Mesendoderm (in vitro differentiated cells): Measurements from ENCODE around the gene CKAP2.
"Not testable (repeated sequence)": the region's sequence is repeated elsewhere in the genome, so short reads cannot be mapped to it uniquely, and the experiment has no call there.

Experiments used
- DNase-seq: peaks from one replicate; pipeline ENCODE4 v3.0.0; 2013
- H2AK5ac ChIP-seq: 2 replicates; pipeline ENCODE4 v1.6.1; 2013; ENCODE audit warnings: low read length, inconsistent platforms
- H2BK120ac ChIP-seq: 2 replicates; pipeline ENCODE4 v1.6.1; 2013; ENCODE audit warnings: low read depth, mild to moderate bottlenecking, low read length, moderate library complexity, mixed read lengths
- H2BK15ac ChIP-seq: replicated peaks from 2 replicates; pipeline ENCODE4 v1.6.1; 2013; ENCODE audit warnings: low read depth, mild to moderate bottlenecking, moderate library complexity
- H2BK5ac ChIP-seq: 2 replicates; pipeline ENCODE4 v1.6.1; 2013; ENCODE audit warnings: low read length, inconsistent platforms
- H3K18ac ChIP-seq: 2 replicates; pipeline ENCODE4 v1.6.1; 2013; ENCODE audit warnings: mild to moderate bottlenecking, low read length, mixed read lengths
- H3K23ac ChIP-seq: one replicate; pipeline ENCODE4 v1.6.1; 2013; ENCODE audit warnings: low read length
- H3K27ac ChIP-seq: 2 replicates; pipeline ENCODE4 v1.5.1; 2013; ENCODE audit warnings: low read depth, mild to moderate bottlenecking, inconsistent platforms, low read length, moderate library complexity
- H3K27me3 ChIP-seq: 2 replicates; pipeline ENCODE4 v1.6.1; 2013; ENCODE audit warnings: low read length, control low read depth, mild to moderate bottlenecking, inconsistent platforms; ENCODE audit not compliant: insufficient read depth, poor library complexity
- H3K36me3 ChIP-seq: 2 replicates; pipeline ENCODE4 v1.6.1; 2013; ENCODE audit warnings: low read length, inconsistent platforms; ENCODE audit not compliant: control insufficient read depth, insufficient read depth
- H3K4ac ChIP-seq: one replicate; pipeline ENCODE4 v1.6.1; 2013; ENCODE audit warnings: low read depth, mild to moderate bottlenecking, low read length, moderate library complexity
- H3K4me1 ChIP-seq: 2 replicates; pipeline ENCODE4 v1.6.1; 2013; ENCODE audit warnings: low read depth, low read length, inconsistent platforms; ENCODE audit not compliant: control insufficient read depth
- H3K4me2 ChIP-seq: 2 replicates; pipeline ENCODE4 v1.6.1; 2013; ENCODE audit warnings: low read length
- H3K4me3 ChIP-seq: 2 replicates; pipeline ENCODE4 v1.5.1; 2013; ENCODE audit warnings: mild to moderate bottlenecking, low read length
- H3K56ac ChIP-seq: one replicate; pipeline ENCODE4 v1.6.1; 2013; ENCODE audit warnings: low read length
- H3K79me1 ChIP-seq: 2 replicates; pipeline ENCODE4 v1.6.1; 2013; ENCODE audit warnings: low read length, inconsistent platforms
- H3K79me2 ChIP-seq: 2 replicates; pipeline ENCODE4 v1.6.1; 2013; ENCODE audit warnings: mild to moderate bottlenecking, low read length; ENCODE audit not compliant: control insufficient read depth, insufficient read depth
- H3K9ac ChIP-seq: 2 replicates; pipeline ENCODE4 v1.6.1; 2013; ENCODE audit warnings: low read length, inconsistent platforms
- H4K5ac ChIP-seq: one replicate; pipeline ENCODE4 v1.6.1; 2013; ENCODE audit warnings: low read length
- H4K8ac ChIP-seq: one replicate; pipeline ENCODE4 v1.6.1; 2013; ENCODE audit warnings: low read depth, mild to moderate bottlenecking, control low read depth, low read length, moderate library complexity
- WGBS: extraction: QIAGEN DNeasy Blood & Tissue Kit; methylation state at CpG from one replicate; pipeline ENCODE4 v1.1.7; 2013; ENCODE audit warnings: low lambda C conversion rate, missing lambda C conversion rate; ENCODE audit not compliant: insufficient coverage; ENCODE audit errors: extremely low coverage; 5-methylcytosine and 5-hydroxymethylcytosine counted together

CKAP2 gene

GRCh38 chr13:52454459-52454819, 839 bp upstream of the CKAP2 start:
- H3K27ac ChIP-seq = no peak overlapping the region
- H3K4me1 ChIP-seq = no peaks in the 10 kb centered on the region
- H3K79me1 ChIP-seq = no peaks in the 10 kb centered on the region
- H3K79me2 ChIP-seq = peaks cover 8% of the 10 kb centered on the region
- no peaks in the 10 kb centered on the region for H3K36me3 ChIP-seq
- H4K5ac ChIP-seq = no peak overlapping the region
- no peak overlapping the region for H3K18ac ChIP-seq
- WGBS = 100% methylated on average over 1 of the region's 8 CpGs
- H3K56ac ChIP-seq = no peak overlapping the region
- H4K8ac ChIP-seq = no peak overlapping the region
- H2BK15ac ChIP-seq = no peak overlapping the region
- H2BK5ac ChIP-seq = no peak overlapping the region
- H2AK5ac ChIP-seq = no peak overlapping the region
- DNase-seq = peak; percentile 3
- no peak overlapping the region for H2BK120ac ChIP-seq
- no peak overlapping the region for H3K4ac ChIP-seq
- peak overlapping the region; percentile 2 for H3K4me2 ChIP-seq
- H3K23ac ChIP-seq = no peak overlapping the region
- H3K9ac ChIP-seq = peak overlapping the region; percentile 65
- no peaks in the 10 kb centered on the region for H3K27me3 ChIP-seq
- H3K4me3 ChIP-seq = no peak overlapping the region

- Histone ChIP-seq H4K5ac (no peak overlapping the region), H3K4ac (no peak overlapping the region), H4K8ac (no peak overlapping the region), H2BK5ac (no peak overlapping the region), H3K4me2 (peak overlapping the region; percentile 63), H3K18ac (peak overlapping the region; percentile 85), H2AK5ac (no peak overlapping the region), H3K4me1 (no peaks in the 10 kb centered on the region), H3K27me3 (no peaks in the 10 kb centered on the region), H3K4me3 (peak overlapping the region; percentile 32), H3K23ac (no peak overlapping the region), H3K9ac (peak overlapping the region; percentile 66), H2BK120ac (no peak overlapping the region), H3K27ac (peak overlapping the region; percentile 83), H3K36me3 (no peaks in the 10 kb centered on the region), H2BK15ac (no peak overlapping the region), H3K79me2 (peaks cover 8% of the 10 kb centered on the region), H3K79me1 (no peaks in the 10 kb centered on the region), H3K56ac (peak overlapping the region; percentile 81)
- peak; percentile 89 for DNase-seq
- WGBS = no CpG with 5 or more reads among the region's 37 CpGs
Measured at GRCh38 chr13:52455677-52456041, 381 bp downstream of the CKAP2 start.

GRCh38 chr13:52459668-52460067, 4.4 kb downstream of the CKAP2 start:
- Histone ChIP-seq H3K23ac (no peak overlapping the region), H3K36me3 (peaks cover 3% of the 10 kb centered on the region), H3K27ac (no peak overlapping the region), H3K56ac (no peak overlapping the region), H2BK15ac (no peak overlapping the region), H3K79me1 (peaks cover 3% of the 10 kb centered on the region), H4K5ac (no peak overlapping the region), H2BK5ac (no peak overlapping the region), H3K4ac (no peak overlapping the region), H3K79me2 (peaks cover 8% of the 10 kb centered on the region), H3K27me3 (no peaks in the 10 kb centered on the region), H3K4me3 (no peak overlapping the region), H2AK5ac (no peak overlapping the region), H2BK120ac (no peak overlapping the region), H3K4me2 (no peak overlapping the region), H3K9ac (no peak overlapping the region), H3K4me1 (no peaks in the 10 kb centered on the region), H3K18ac (no peak overlapping the region), H4K8ac (no peak overlapping the region)
- no peak for DNase-seq
- no CpG with 5 or more reads among the region's 6 CpGs for WGBS

- H3K4ac ChIP-seq = no peak overlapping the region
- H3K27ac ChIP-seq = no peak overlapping the region
- no peak overlapping the region for H3K23ac ChIP-seq
- peaks cover 3% of the 10 kb centered on the region for H3K79me2 ChIP-seq
- no peak overlapping the region for H3K56ac ChIP-seq
- no peak for DNase-seq
- peaks cover 3% of the 10 kb centered on the region for H3K79me1 ChIP-seq
- peaks cover 3% of the 10 kb centered on the region for H3K36me3 ChIP-seq
- no peak overlapping the region for H2BK120ac ChIP-seq
- H3K18ac ChIP-seq = no peak overlapping the region
- H4K8ac ChIP-seq = no peak overlapping the region
- no peak overlapping the region for H2AK5ac ChIP-seq
- H2BK15ac ChIP-seq = no peak overlapping the region
- no peaks in the 10 kb centered on the region for H3K4me1 ChIP-seq
- H4K5ac ChIP-seq = no peak overlapping the region
- no peak overlapping the region for H3K4me3 ChIP-seq
- WGBS = no CpG with 5 or more reads among the region's 3 CpGs
- H3K4me2 ChIP-seq = no peak overlapping the region
- no peak overlapping the region for H3K9ac ChIP-seq
- no peak overlapping the region for H2BK5ac ChIP-seq
- no peaks in the 10 kb centered on the region for H3K27me3 ChIP-seq
Measured at GRCh38 chr13:52461265-52461664, 6.0 kb downstream of the CKAP2 start.

GRCh38 chr13:52463526-52463925, 8.2 kb downstream of the CKAP2 start:
- no peaks in the 10 kb centered on the region for H3K27me3 ChIP-seq
- H3K4me1 ChIP-seq = no peaks in the 10 kb centered on the region
- H3K4me3 ChIP-seq = no peak overlapping the region
- no peak overlapping the region for H3K4ac ChIP-seq
- no CpG with 5 or more reads among the region's 4 CpGs for WGBS
- H4K8ac ChIP-seq = no peak overlapping the region
- H2BK120ac ChIP-seq = no peak overlapping the region
- no peak overlapping the region for H3K27ac ChIP-seq
- peaks cover 6% of the 10 kb centered on the region for H3K36me3 ChIP-seq
- no peak overlapping the region for H3K4me2 ChIP-seq
- H3K79me2 ChIP-seq = no peaks in the 10 kb centered on the region
- no peak for DNase-seq
- H2BK15ac ChIP-seq = no peak overlapping the region
- peaks cover 5% of the 10 kb centered on the region for H3K79me1 ChIP-seq
- no peak overlapping the region for H2BK5ac ChIP-seq
- no peak overlapping the region for H2AK5ac ChIP-seq
- no peak overlapping the region for H3K18ac ChIP-seq
- H3K56ac ChIP-seq = no peak overlapping the region
- H4K5ac ChIP-seq = no peak overlapping the region
- no peak overlapping the region for H3K23ac ChIP-seq
- no peak overlapping the region for H3K9ac ChIP-seq

GRCh38 chr13:52468487-52468886, 13.2 kb downstream of the CKAP2 start:
- not testable (repeated sequence) for DNase-seq, H3K4ac ChIP-seq, H2BK5ac ChIP-seq, H3K4me3 ChIP-seq, H3K4me1 ChIP-seq, H3K18ac ChIP-seq, H2BK15ac ChIP-seq, H4K8ac ChIP-seq, H3K4me2 ChIP-seq, H3K27me3 ChIP-seq, H3K9ac ChIP-seq, H3K23ac ChIP-seq, H3K79me1 ChIP-seq, H3K36me3 ChIP-seq, H3K27ac ChIP-seq, H3K56ac ChIP-seq, H2BK120ac ChIP-seq, H3K79me2 ChIP-seq, H2AK5ac ChIP-seq, H4K5ac ChIP-seq
- WGBS = no CpG with 5 or more reads among the region's 2 CpGs
